T-helper 2 cell treated with Interferon-gamma antibody and Interleukin-4, amounts not matched to agents 5 μg/mL and 100 μg/mL, for 36 hours (primary cell): ENCODE measurements around the gene PLXND1.

Experiments
- DNase-seq: peaks from one replicate; pipeline ENCODE4 v3.0.0; 2021; ENCODE audit warnings: low spot score
- H3K27ac Mint-ChIP-seq: one replicate; pipeline ENCODE4 v1.8.0; 2021; ENCODE audit warnings: mild to moderate bottlenecking, mixed read lengths
- H3K27me3 Mint-ChIP-seq: one replicate; pipeline ENCODE4 v1.8.0; 2021; ENCODE audit warnings: low read depth, mixed read lengths
- H3K36me3 Mint-ChIP-seq: one replicate; pipeline ENCODE4 v1.8.0; 2021; ENCODE audit warnings: low read depth, mixed read lengths
- H3K4me1 Mint-ChIP-seq: one replicate; pipeline ENCODE4 v1.8.0; 2021; ENCODE audit warnings: low read depth, mixed read lengths
- H3K4me3 Mint-ChIP-seq: one replicate; pipeline ENCODE4 v1.8.0; 2022; ENCODE audit warnings: mild to moderate bottlenecking, moderate library complexity, mixed read lengths
- H3K9me3 Mint-ChIP-seq: one replicate; pipeline ENCODE4 v1.8.0; 2021; ENCODE audit warnings: mixed read lengths

Gene PLXND1

GRCh38 chr3:129582799-129583198, 23.7 kb downstream of the PLXND1 start:
- H3K27ac Mint-ChIP-seq, result no peak overlapping the region
- no peaks in the 10 kb centered on the region for H3K9me3 Mint-ChIP-seq

DNA sequence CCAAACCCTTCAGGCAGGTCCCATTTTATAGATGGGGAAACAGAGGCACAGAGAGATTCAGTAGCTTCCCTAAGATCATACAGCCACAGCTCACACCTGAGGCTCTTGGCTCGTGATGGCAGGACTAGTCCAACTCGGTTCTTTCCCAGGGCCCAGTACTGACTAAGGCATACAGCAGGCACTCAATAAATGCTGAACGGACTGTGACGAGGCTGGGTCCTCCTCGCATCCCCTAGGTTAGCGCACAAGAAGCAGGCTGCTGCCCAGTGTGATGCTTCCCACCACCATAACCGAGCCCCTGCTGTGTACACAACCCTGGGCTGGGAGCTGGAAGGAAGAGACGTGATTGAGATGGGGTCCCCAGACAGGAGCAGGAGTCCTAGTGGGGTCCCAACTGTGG, 24.9 kb downstream of the PLXND1 start:
- Mint-ChIP-seq H3K36me3 (no peaks in the 10 kb centered on the region), H3K4me1 (peaks cover 3% of the 10 kb centered on the region), H3K9me3 (no peaks in the 10 kb centered on the region), H3K27ac (no peak overlapping the region), H3K27me3 (no peaks in the 10 kb centered on the region), H3K4me3 (no peak overlapping the region)
- DNase-seq, result no peak

More at GRCh38 chr3:129582799-129583198, 23.7 kb downstream of the PLXND1 start:
- H3K4me3 Mint-ChIP-seq, result no peak overlapping the region
- H3K27me3 Mint-ChIP-seq, result no peaks in the 10 kb centered on the region
- H3K36me3 Mint-ChIP-seq, result no peaks in the 10 kb centered on the region
- no peaks in the 10 kb centered on the region for H3K4me1 Mint-ChIP-seq
- no peak for DNase-seq

DNA sequence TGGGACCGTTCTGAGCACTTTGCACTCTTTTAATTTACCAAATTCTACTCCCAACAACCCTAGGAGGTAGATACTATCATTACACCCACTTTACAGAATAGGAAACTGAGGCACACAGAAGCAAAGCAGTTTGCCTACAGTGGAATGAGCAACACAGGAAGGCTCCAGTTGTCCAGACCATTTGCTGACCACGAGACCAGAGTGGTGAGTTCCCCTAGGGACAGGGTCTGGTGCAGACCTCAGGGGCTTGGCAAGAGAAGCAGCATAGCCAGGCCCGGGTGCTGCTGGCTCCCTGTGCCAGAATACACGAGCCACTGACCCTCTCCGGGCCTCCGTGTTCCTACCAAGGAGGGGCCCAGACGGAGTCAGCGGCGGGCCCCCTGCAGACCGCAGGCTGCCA, 26.5 kb downstream of the PLXND1 start:
- peaks cover 4% of the 10 kb centered on the region for H3K4me1 Mint-ChIP-seq
- H3K9me3 Mint-ChIP-seq, result no peaks in the 10 kb centered on the region
- no peaks in the 10 kb centered on the region for H3K36me3 Mint-ChIP-seq
- no peak for DNase-seq
- no peaks in the 10 kb centered on the region for H3K27me3 Mint-ChIP-seq
- H3K27ac Mint-ChIP-seq, result no peak overlapping the region
- H3K4me3 Mint-ChIP-seq, result no peak overlapping the region

- peaks cover 4% of the 10 kb centered on the region for H3K4me1 Mint-ChIP-seq
- no peak overlapping the region for H3K27ac Mint-ChIP-seq
These were observed 28.3 kb downstream of the PLXND1 start for GRCh38 chr3:129577925-129578786.

DNA sequence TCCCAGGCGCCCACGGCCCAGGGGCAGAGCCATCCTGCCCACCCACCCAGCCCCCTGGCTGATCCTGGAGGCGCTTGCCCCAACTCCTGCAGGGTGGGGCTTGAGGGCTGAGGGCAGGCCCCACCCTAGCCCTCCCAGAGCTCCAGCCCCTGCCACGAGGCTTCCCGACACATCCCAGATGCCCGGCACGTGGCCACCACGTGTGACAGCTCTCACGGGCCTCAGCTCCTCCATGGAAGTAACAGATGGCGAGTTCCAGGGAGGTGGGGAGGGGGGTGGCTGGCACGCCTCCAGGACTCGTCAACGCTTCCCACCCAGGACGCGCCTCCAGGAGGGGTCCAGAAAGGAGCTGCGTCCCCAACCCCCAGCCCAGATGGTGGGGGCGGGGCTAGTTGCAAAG, 29.1 kb downstream of the PLXND1 start:
- Mint-ChIP-seq H3K4me3 (no peak overlapping the region), H3K27me3 (no peaks in the 10 kb centered on the region), H3K4me1 (peaks cover 4% of the 10 kb centered on the region), H3K36me3 (no peaks in the 10 kb centered on the region), H3K9me3 (no peaks in the 10 kb centered on the region), H3K27ac (no peak overlapping the region)
- DNase-seq, result no peak

More at GRCh38 chr3:129577925-129578786, 28.3 kb downstream of the PLXND1 start:
- Mint-ChIP-seq H3K36me3 (no peaks in the 10 kb centered on the region), H3K9me3 (no peaks in the 10 kb centered on the region), H3K4me3 (no peak overlapping the region), H3K27me3 (no peaks in the 10 kb centered on the region)
- no peak for DNase-seq

- Mint-ChIP-seq H3K27ac (no peak overlapping the region), H3K27me3 (no peaks in the 10 kb centered on the region), H3K4me1 (peaks cover 4% of the 10 kb centered on the region), H3K9me3 (no peaks in the 10 kb centered on the region), H3K4me3 (no peak overlapping the region), H3K36me3 (no peaks in the 10 kb centered on the region)
- DNase-seq, result no peak
These were observed 29.7 kb downstream of the PLXND1 start for GRCh38 chr3:129576514-129577352.

GRCh38 chr3:129575997-129576384, 30.5 kb downstream of the PLXND1 start:
- no peak overlapping the region for H3K4me3 Mint-ChIP-seq
- DNase-seq, result no peak
- H3K9me3 Mint-ChIP-seq, result no peaks in the 10 kb centered on the region
- peaks cover 4% of the 10 kb centered on the region for H3K4me1 Mint-ChIP-seq
- H3K27me3 Mint-ChIP-seq, result no peaks in the 10 kb centered on the region
- no peaks in the 10 kb centered on the region for H3K36me3 Mint-ChIP-seq
- no peak overlapping the region for H3K27ac Mint-ChIP-seq

DNA sequence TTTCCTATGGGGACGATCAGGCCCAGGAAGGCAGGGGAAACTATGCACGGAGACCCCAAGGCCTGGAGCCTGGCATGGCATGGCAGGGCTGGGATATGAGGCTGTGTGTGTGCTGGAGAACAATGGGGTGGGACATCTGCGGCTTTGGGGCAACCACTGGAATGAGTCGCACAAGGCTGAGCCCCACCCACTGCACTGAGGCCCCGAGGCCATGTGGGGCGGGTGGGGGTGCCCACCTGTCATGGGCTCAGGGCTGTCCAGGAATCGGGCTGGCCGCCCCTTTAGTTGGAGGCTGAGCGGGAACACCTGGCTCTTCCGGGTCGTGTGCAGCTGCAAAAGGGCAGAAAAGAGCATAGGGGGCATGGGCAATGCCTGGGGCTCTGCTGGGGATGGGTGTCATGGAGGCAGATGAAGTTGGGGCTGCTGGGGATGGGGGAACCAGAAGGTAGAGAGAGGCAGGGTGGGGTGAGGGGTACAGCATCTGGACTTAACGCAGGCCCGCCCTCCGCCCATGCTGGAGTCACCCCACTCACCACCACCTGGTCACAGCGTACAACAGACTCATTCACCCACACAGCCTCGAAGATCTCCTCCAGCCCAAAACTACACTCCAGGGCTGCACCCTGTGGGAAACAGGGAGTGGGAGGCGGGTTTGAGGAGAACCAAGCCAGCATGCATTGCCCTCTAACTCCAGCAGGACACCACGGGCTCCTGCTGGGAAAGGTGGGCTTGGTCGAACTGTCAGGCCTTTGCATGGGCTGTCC, 31.1 kb downstream of the PLXND1 start:
- no peak overlapping the region for H3K27ac Mint-ChIP-seq
- no peaks in the 10 kb centered on the region for H3K36me3 Mint-ChIP-seq
- no peaks in the 10 kb centered on the region for H3K9me3 Mint-ChIP-seq
- no peak overlapping the region for H3K4me3 Mint-ChIP-seq
- H3K4me1 Mint-ChIP-seq, result peaks cover 4% of the 10 kb centered on the region
- no peak for DNase-seq
- no peaks in the 10 kb centered on the region for H3K27me3 Mint-ChIP-seq

GRCh38 chr3:129574206-129574605, 32.3 kb downstream of the PLXND1 start:
- no peak overlapping the region for H3K4me3 Mint-ChIP-seq
- H3K27me3 Mint-ChIP-seq, result no peaks in the 10 kb centered on the region
- peaks cover 4% of the 10 kb centered on the region for H3K4me1 Mint-ChIP-seq
- H3K36me3 Mint-ChIP-seq, result no peaks in the 10 kb centered on the region
- no peak for DNase-seq
- no peaks in the 10 kb centered on the region for H3K9me3 Mint-ChIP-seq
- no peak overlapping the region for H3K27ac Mint-ChIP-seq

DNA sequence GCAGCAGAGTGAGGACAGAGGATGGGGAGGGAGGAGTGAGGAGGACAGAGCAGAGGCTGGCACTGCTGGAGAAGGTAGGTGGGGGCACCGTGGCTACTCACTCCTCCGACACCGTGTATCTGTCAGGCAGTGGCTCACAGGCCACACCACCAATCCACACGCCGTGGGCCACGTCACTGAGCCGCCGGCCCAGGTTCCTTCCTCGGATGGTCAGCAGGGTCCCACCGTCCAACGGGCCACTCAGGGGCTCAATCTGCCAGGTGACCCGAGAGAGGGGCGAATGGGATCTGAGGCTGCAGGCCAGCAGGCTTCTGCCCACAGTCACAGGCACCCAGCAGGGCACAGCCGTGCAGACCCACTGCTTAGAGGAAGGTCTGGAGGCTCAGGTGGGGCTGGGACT, 33.0 kb downstream of the PLXND1 start:
- Mint-ChIP-seq H3K4me1 (peaks cover 4% of the 10 kb centered on the region), H3K27me3 (no peaks in the 10 kb centered on the region), H3K36me3 (no peaks in the 10 kb centered on the region)

GRCh38 chr3:129572603-129573002, 33.9 kb downstream of the PLXND1 start:
- Mint-ChIP-seq H3K36me3 (no peaks in the 10 kb centered on the region), H3K9me3 (no peaks in the 10 kb centered on the region)

More for the DNA sequence above, 33.0 kb downstream of the PLXND1 start:
- Mint-ChIP-seq H3K9me3 (no peaks in the 10 kb centered on the region), H3K4me3 (no peak overlapping the region), H3K27ac (no peak overlapping the region)
- DNase-seq, result no peak

DNA sequence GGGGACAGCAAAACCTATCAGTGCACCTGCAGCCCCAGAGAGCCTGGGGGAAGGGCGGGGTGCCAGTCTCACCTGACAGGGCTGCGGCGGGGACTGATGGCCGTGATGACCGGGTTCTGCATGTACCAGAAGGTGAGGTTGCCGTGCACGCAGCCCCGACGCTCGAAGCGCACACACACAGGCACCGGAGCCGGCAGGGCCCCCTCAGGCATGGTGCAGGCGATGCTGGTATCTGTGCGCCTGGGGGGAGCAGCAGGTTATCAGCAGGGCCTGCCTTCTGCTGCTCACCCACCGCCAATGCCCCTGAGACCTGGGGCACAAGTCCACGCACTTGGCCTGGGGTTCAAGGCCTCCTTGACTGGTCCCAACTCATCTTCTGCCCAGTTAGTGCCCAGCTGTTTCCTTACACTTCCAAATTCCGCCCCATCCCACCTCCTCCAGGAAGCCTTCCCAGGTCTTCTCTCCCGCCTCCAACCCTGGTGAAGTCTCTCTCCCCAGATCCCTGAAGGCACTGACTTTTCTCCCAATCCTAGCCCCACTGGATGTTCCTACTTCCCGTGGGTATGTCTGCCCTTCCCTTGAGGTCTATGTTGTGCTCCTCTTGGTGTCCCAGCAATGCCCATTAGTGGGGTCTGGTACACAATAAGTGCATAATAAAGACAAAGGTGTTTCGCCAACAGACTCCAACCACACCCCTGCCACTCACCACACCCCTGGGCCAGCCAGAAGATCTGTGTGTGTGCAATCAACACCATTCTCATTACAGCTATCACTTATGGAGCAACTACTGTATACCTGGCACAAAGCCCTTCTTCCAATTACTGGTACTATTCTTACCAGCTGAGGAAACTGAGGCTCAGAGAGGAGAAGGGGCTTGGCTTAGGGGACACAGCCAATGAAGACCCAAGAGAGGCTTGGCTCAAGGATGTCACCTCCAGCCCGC, 34.6 kb downstream of the PLXND1 start:
- no peaks in the 10 kb centered on the region for H3K36me3 Mint-ChIP-seq
- no peak overlapping the region for H3K4me3 Mint-ChIP-seq
- H3K27ac Mint-ChIP-seq, result no peak overlapping the region
- no peaks in the 10 kb centered on the region for H3K9me3 Mint-ChIP-seq
- no peak for DNase-seq
- H3K27me3 Mint-ChIP-seq, result no peaks in the 10 kb centered on the region
- H3K4me1 Mint-ChIP-seq, result peaks cover 4% of the 10 kb centered on the region

More at GRCh38 chr3:129572603-129573002, 33.9 kb downstream of the PLXND1 start:
- no peaks in the 10 kb centered on the region for H3K27me3 Mint-ChIP-seq
- H3K27ac Mint-ChIP-seq, result no peak overlapping the region
- peaks cover 4% of the 10 kb centered on the region for H3K4me1 Mint-ChIP-seq
- DNase-seq, result no peak
- H3K4me3 Mint-ChIP-seq, result no peak overlapping the region

- Mint-ChIP-seq H3K9me3 (no peaks in the 10 kb centered on the region), H3K4me3 (no peak overlapping the region), H3K36me3 (no peaks in the 10 kb centered on the region), H3K27ac (no peak overlapping the region), H3K4me1 (no peaks in the 10 kb centered on the region), H3K27me3 (no peaks in the 10 kb centered on the region)
- DNase-seq, result no peak
These were observed 36.6 kb downstream of the PLXND1 start for GRCh38 chr3:129569856-129570255.
